A549 (cell line): ENCODE data around the gene FRMD4A. TPM values are rescaled to one million over a fixed set of nuclear protein-coding genes. Genes with fewer than 3 reads are reported as not detected.

Source experiments
- ATAC-seq, 2 experiments: fragments of 200-7000 bp in 1 of 2; fragments of >200 bp in 1 of 2; cut with Nextera tagmentation in 1 of 2; cut with Tn5 transposase in 1 of 2; 3 replicates each; pipeline versions ENCODE4 v1.8.0 to v1.9.1; 2018 to 2020; ENCODE audit warnings: mild to moderate bottlenecking in 1 of 2, moderate library complexity in 1 of 2
- CTCF ChIA-PET: fragments of 300-600 bp; sonication (Branson Sonifier 250); formaldehyde crosslinking; extraction: SDS; loops from one replicate; lab custom pipeline; 2021; ENCODE audit warnings: antibody characterized with exemption, inconsistent platforms; lab: Yijun Ruan, JAX
- POLR2A ChIA-PET: fragments of 350-600 bp; formaldehyde crosslinking; extraction: SDS; loops from one replicate; lab custom pipeline; 2021; ENCODE audit warnings: antibody characterized with exemption, inconsistent platforms; lab: Yijun Ruan, JAX
- DNase-seq, 2 experiments: peaks; one replicate each; pipeline versions ENCODE4 v3.0.0 to v3.0.0-alpha.2; 2011 to 2016; ENCODE audit warnings: low read depth in 1 of 2, low spot score in 1 of 2
- FAIRE-seq: peaks from 2 replicates; lab custom pipeline; 2011; peaks lifted over from hg19 to GRCh38; lab: Jason Lieb, UNC
- H3K27ac ChIP-seq, 2 experiments: fragments of >200 bp; sonication (Bioruptor Twin); formaldehyde crosslinking; 3 replicates each; pipeline ENCODE4 v1.5.1; 2016 to 2017
- H3K4me1 ChIP-seq: fragments of >200 bp; sonication (Bioruptor Twin); formaldehyde crosslinking; 3 replicates; pipeline ENCODE4 v1.6.1; 2016
- H3K4me2 ChIP-seq: fragments of >200 bp; sonication (Bioruptor Twin); formaldehyde crosslinking; 3 replicates; pipeline ENCODE4 v1.6.1; 2016
- H3K4me3 ChIP-seq: fragments of >200 bp; sonication (Bioruptor Twin); formaldehyde crosslinking; 3 replicates; pipeline ENCODE4 v1.5.1; 2016
- H3K9me3 ChIP-seq: fragments of >200 bp; sonication (Bioruptor Twin); formaldehyde crosslinking; 3 replicates; pipeline ENCODE4 v1.6.1; 2016
- BHLHE40 ChIP-seq: IDR thresholded peaks from 2 replicates; pipeline ENCODE4 v1.6.1; 2012; ENCODE audit warnings: low read depth, low read length, inconsistent platforms
- CHD2 ChIP-seq: fragments of 150-350 bp; IDR thresholded peaks from 2 replicates; pipeline ENCODE4 v1.6.1; 2014; ENCODE audit warnings: low read length; ENCODE audit not compliant: partially characterized antibody
- EHMT2 ChIP-seq: fragments of 200-600 bp; sonication (generic); IDR thresholded peaks from 2 replicates; pipeline ENCODE4 v1.6.1; 2016; ENCODE audit warnings: antibody characterized with exemption, low read depth, mild to moderate bottlenecking, moderate library complexity
- EP300 ChIP-seq, 2 experiments: fragments of >200 bp; sonication (Bioruptor Twin); formaldehyde crosslinking; IDR thresholded peaks; 2 replicates in 1 of 2; 3 replicates in 1 of 2; pipeline ENCODE4 v1.6.1; 2016 to 2017
- FOSB ChIP-seq: fragments of 250-450 bp; sonication (Bioruptor Pico); IDR thresholded peaks from 2 replicates; pipeline ENCODE4 v1.5.0; 2020; ENCODE audit warnings: mild to moderate bottlenecking, moderate library complexity
- HDAC2 ChIP-seq: fragments of 200-600 bp; sonication (generic); IDR thresholded peaks from 2 replicates; pipeline ENCODE4 v1.6.1; 2016
- HMGXB4 ChIP-seq: fragments of 250-450 bp; sonication (Bioruptor Pico); IDR thresholded peaks from 2 replicates; pipeline ENCODE4 v1.5.0; 2021; ENCODE audit warnings: mild to moderate bottlenecking, moderate library complexity, borderline replicate concordance
- HOXB13 ChIP-seq: fragments of 250-450 bp; sonication (Bioruptor Pico); IDR thresholded peaks from 2 replicates; pipeline ENCODE4 v1.5.0; 2020; ENCODE audit warnings: low read depth, mild to moderate bottlenecking, moderate library complexity
- KDM5A ChIP-seq: fragments of 200-600 bp; sonication (generic); IDR thresholded peaks from 2 replicates; pipeline ENCODE4 v1.6.1; 2016; ENCODE audit warnings: antibody characterized with exemption, mild to moderate bottlenecking
- MAZ ChIP-seq: fragments of 150-350 bp; IDR thresholded peaks from 2 replicates; pipeline ENCODE4 v1.6.1; 2014; ENCODE audit warnings: antibody characterized with exemption, low read depth, low read length, borderline replicate concordance
- NFE2L2 ChIP-seq: fragments of 150-350 bp; conservative IDR thresholded peaks from 2 replicates; pipeline ENCODE4 v1.6.1; 2014; ENCODE audit warnings: low read length
- PBX3 ChIP-seq: IDR thresholded peaks from 2 replicates; pipeline ENCODE4 v1.6.1; 2012
- PHF8 ChIP-seq: fragments of 200-600 bp; sonication (generic); IDR thresholded peaks from 2 replicates; pipeline ENCODE4 v1.6.1; 2016; ENCODE audit warnings: low read depth, mild to moderate bottlenecking, antibody characterized with exemption, moderate library complexity, borderline replicate concordance
- POLR2A ChIP-seq: IDR thresholded peaks from 2 replicates; pipeline ENCODE4 v1.6.1; 2012; ENCODE audit warnings: mild to moderate bottlenecking, low read length
- RAD21 ChIP-seq, 2 experiments: fragments of >200 bp in 1 of 2; sonication (Bioruptor Twin) in 1 of 2; formaldehyde crosslinking in 1 of 2; IDR thresholded peaks in 1 of 2; conservative IDR thresholded peaks in 1 of 2; 2 replicates in 1 of 2; 3 replicates in 1 of 2; pipeline ENCODE4 v1.6.1; 2012 to 2018; ENCODE audit warnings: inconsistent platforms in 1 of 2
- SMC3 ChIP-seq: fragments of >200 bp; sonication (Bioruptor Twin); formaldehyde crosslinking; IDR thresholded peaks from 3 replicates; pipeline ENCODE4 v1.6.1; 2018; ENCODE audit warnings: inconsistent platforms
- SREBF2 ChIP-seq: fragments of 450-650 bp; IDR thresholded peaks from 2 replicates; pipeline ENCODE4 v1.6.1; 2014; ENCODE audit warnings: mild to moderate bottlenecking, moderate library complexity
- TP53 ChIP-seq: fragments of 250-450 bp; sonication (Bioruptor Pico); IDR thresholded peaks from 2 replicates; pipeline ENCODE4 v1.5.0; 2021; ENCODE audit warnings: mild to moderate bottlenecking, moderate library complexity
- ZC3H11A ChIP-seq: fragments of 450-650 bp; IDR thresholded peaks from 2 replicates; pipeline ENCODE4 v1.6.1; 2014; ENCODE audit warnings: antibody characterized with exemption, mild to moderate bottlenecking
- ZFP36 ChIP-seq: fragments of 450-650 bp; IDR thresholded peaks from 2 replicates; pipeline ENCODE4 v1.6.1; 2014; ENCODE audit warnings: borderline replicate concordance; ENCODE audit not compliant: partially characterized antibody
- ZNF302 ChIP-seq: fragments of 250-450 bp; sonication (Bioruptor Pico); IDR thresholded peaks from 2 replicates; pipeline ENCODE4 v1.9.0; 2021; ENCODE audit warnings: inconsistent platforms, mild to moderate bottlenecking, moderate library complexity
- WGBS: methylation state at CpG from one replicate; pipeline ENCODE4 v1.1.6; 2017; ENCODE audit errors: missing lambda C conversion rate; 5-methylcytosine and 5-hydroxymethylcytosine counted together
- polyA plus RNA-seq, 4 experiments: library from polyadenylated mRNA; depleted of rRNA in 3 of 4; stranded (reverse); fragments of >200 nt; fragmentation: RNase III in 1 of 4; extraction: RNeasy Plus Mini Kit Qiagen cat#74134 plus additional on column Dnase treatment in 1 of 4; gene quantifications; 2 replicates in 3 of 4; 3 replicates in 1 of 4; pipeline ENCODE4 v1.2.3, GENCODE V29; 2011 to 2017
- TF ChIP-seq, protein P1 (sequence below): IDR thresholded peaks from 2 replicates; pipeline ENCODE4 v1.6.1; 2012; ENCODE audit warnings: low read depth, borderline replicate concordance
- TF ChIP-seq, protein P2 (sequence below): fragments of >200 bp; sonication (Bioruptor Twin); formaldehyde crosslinking; IDR thresholded peaks from 2 replicates; pipeline ENCODE4 v1.6.1; 2016
- TF ChIP-seq, protein P3 (sequence below): fragments of 200-600 bp; sonication (generic); IDR thresholded peaks from 2 replicates; pipeline ENCODE4 v1.6.1; 2016; ENCODE audit warnings: antibody characterized with exemption, mild to moderate bottlenecking, moderate library complexity

Gene FRMD4A
- polyA plus RNA-seq, 2 of the 4 experiments (the other 2 are of a cell fraction): 2.5 to 4.7 TPM

DNA sequence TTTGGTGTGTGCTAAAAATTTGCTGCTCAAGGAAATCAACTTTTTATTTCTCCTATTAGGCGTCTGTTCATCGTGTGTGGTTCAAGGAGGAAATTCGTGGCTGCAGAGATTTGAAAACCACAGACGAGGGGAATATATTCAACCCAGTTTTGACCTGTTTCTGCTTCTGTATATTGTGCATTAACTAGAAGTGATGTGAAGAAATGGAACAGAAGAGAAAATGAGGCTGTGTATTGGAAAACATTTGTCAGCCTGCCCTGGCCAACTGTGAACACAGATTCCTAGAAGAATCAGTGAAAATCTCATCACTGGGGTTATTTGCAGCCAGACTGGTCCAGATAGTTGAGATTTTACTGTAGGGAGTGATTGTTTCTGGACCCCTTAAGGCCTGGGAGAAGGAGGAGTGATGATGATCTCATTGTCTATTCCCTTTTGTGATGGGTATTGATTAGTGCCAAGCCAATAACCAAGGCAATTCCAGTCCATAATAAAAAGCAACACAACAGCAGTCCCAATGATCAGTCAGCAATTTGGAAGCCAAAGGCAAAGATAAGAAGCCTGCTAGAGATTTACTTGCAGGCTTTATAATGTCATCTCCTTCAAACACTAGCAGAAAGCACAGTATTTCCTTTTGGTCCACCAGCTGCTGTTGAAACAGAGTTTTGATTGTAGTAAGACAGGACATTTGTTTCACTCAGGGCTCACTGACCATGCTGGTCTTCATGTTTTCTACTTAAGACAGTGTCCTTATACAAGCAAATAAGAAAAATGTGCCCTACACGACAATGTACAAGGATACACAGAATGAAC is 404.5 kb downstream of the FRMD4A start:
- 49% methylated on average over 5 of the region's 5 CpGs for WGBS
- no peak for FAIRE-seq
- ChIA-PET CTCF (interaction anchor here (0.6 kb wide), 1 partner anchor 37 kb away, joined by 3 read pairs; no protein-coding TSS in a partner anchor), POLR2A (no interaction called here)
- H3K4me2 ChIP-seq: no peak overlapping the region
- no peak for DNase-seq
- H3K4me3 ChIP-seq: no peak overlapping the region
- ATAC-seq: no peak
- H3K4me1 ChIP-seq: no peaks in the 10 kb centered on the region
- H3K9me3 ChIP-seq: no peaks in the 10 kb centered on the region
- no peak overlapping the region for H3K27ac ChIP-seq
- TF ChIP-seq NFE2L2 (no peak), PHF8 (no peak), ZNF302 (CRISPR knock-in tag) (no peak), SMC3 (no peak), ZC3H11A (no peak), EP300 (IDR thresholded peaks at IDR 0.05) (no peak)

- Histone ChIP-seq H3K4me3 (no peak overlapping the region), H3K4me1 (no peaks in the 10 kb centered on the region), H3K9me3 (no peaks in the 10 kb centered on the region)
- WGBS: 51% methylated on average over 6 of the region's 6 CpGs
- POLR2A ChIA-PET: no interaction called here
- CTCF ChIA-PET: no interaction called here
- ATAC-seq (no peak), FAIRE-seq (no peak), DNase-seq (no peak)
- no peak for TF ChIP-seq PBX3
- no peak for TF ChIP-seq HOXB13 (CRISPR knock-in tag)
- TF ChIP-seq CHD2: no peak
- no peak for TF ChIP-seq EHMT2
- no peak for TF ChIP-seq HMGXB4 (CRISPR knock-in tag)
- no peak for TF ChIP-seq HDAC2
- TF ChIP-seq SREBF2: no peak
- TF ChIP-seq, protein P1, sequence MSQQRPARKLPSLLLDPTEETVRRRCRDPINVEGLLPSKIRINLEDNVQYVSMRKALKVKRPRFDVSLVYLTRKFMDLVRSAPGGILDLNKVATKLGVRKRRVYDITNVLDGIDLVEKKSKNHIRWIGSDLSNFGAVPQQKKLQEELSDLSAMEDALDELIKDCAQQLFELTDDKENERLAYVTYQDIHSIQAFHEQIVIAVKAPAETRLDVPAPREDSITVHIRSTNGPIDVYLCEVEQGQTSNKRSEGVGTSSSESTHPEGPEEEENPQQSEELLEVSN: no peak
- TF ChIP-seq BHLHE40: no peak
- no peak for TF ChIP-seq FOSB (CRISPR knock-in tag)
- TF ChIP-seq SMC3: no peak
- TF ChIP-seq, protein P2, sequence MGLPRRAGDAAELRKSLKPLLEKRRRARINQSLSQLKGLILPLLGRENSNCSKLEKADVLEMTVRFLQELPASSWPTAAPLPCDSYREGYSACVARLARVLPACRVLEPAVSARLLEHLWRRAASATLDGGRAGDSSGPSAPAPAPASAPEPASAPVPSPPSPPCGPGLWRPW: no peak
- TF ChIP-seq, protein P3, sequence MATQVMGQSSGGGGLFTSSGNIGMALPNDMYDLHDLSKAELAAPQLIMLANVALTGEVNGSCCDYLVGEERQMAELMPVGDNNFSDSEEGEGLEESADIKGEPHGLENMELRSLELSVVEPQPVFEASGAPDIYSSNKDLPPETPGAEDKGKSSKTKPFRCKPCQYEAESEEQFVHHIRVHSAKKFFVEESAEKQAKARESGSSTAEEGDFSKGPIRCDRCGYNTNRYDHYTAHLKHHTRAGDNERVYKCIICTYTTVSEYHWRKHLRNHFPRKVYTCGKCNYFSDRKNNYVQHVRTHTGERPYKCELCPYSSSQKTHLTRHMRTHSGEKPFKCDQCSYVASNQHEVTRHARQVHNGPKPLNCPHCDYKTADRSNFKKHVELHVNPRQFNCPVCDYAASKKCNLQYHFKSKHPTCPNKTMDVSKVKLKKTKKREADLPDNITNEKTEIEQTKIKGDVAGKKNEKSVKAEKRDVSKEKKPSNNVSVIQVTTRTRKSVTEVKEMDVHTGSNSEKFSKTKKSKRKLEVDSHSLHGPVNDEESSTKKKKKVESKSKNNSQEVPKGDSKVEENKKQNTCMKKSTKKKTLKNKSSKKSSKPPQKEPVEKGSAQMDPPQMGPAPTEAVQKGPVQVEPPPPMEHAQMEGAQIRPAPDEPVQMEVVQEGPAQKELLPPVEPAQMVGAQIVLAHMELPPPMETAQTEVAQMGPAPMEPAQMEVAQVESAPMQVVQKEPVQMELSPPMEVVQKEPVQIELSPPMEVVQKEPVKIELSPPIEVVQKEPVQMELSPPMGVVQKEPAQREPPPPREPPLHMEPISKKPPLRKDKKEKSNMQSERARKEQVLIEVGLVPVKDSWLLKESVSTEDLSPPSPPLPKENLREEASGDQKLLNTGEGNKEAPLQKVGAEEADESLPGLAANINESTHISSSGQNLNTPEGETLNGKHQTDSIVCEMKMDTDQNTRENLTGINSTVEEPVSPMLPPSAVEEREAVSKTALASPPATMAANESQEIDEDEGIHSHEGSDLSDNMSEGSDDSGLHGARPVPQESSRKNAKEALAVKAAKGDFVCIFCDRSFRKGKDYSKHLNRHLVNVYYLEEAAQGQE: no peak
- TF ChIP-seq POLR2A: no peak
- TF ChIP-seq TP53 (CRISPR knock-in tag): no peak
- no peak for TF ChIP-seq PHF8
- no peak for TF ChIP-seq RAD21 (conservative IDR thresholded peaks at IDR 0.05 in 1 of 2, IDR thresholded peaks at IDR 0.05 in 1 of 2)
- TF ChIP-seq ZFP36: no peak
- no peak for TF ChIP-seq KDM5A
- no peak for TF ChIP-seq MAZ
- TF ChIP-seq, all 56 proteins: peak for 0
- H3K4me2 ChIP-seq: no peak overlapping the region
- H3K27ac ChIP-seq: no peak overlapping the region
These were observed 406.5 kb downstream of the FRMD4A start for GRCh38 chr10:13924040-13924725.
